HepG2 (cell line): Measurements from ENCODE around the gene PRDM12. TPM values are rescaled to one million over a fixed set of nuclear protein-coding genes. Genes with fewer than 3 reads are reported as not detected.
A peak's percentile ranks its signal among the peaks of the same experiment; 100 is the strongest.

Experiments used
- FOSL2 ChIP-seq: sonication (generic); formaldehyde crosslinking; IDR thresholded peaks from 2 replicates; pipeline ENCODE4 v1.4.0; 2020; ENCODE audit warnings: missing genetic modification reagents
- HES4 ChIP-seq: sonication (generic); formaldehyde crosslinking; IDR thresholded peaks from 2 replicates; pipeline ENCODE4 v1.9.0; 2021; ENCODE audit warnings: mild to moderate bottlenecking, missing genetic modification reagents, borderline replicate concordance
- HOXA3 ChIP-seq: sonication (generic); formaldehyde crosslinking; IDR thresholded peaks from 2 replicates; pipeline ENCODE4 v1.5.0; 2020; ENCODE audit warnings: missing genetic modification reagents
- MAFG ChIP-seq: sonication (generic); formaldehyde crosslinking; IDR thresholded peaks from 2 replicates; pipeline ENCODE4 v1.5.1; 2020; ENCODE audit warnings: mild to moderate bottlenecking, missing genetic modification reagents
- MIER3 ChIP-seq: IDR thresholded peaks from 2 replicates; pipeline ENCODE4 v1.6.1; 2016; ENCODE audit warnings: missing compliant biosample characterization, borderline replicate concordance
- NR2F6 ChIP-seq, 2 experiments: IDR thresholded peaks; 2 replicates each; pipeline ENCODE4 v1.6.1; 2016; ENCODE audit warnings: antibody characterized with exemption in 1 of 2, mild to moderate bottlenecking in 1 of 2
- NRL ChIP-seq: sonication (generic); formaldehyde crosslinking; IDR thresholded peaks from 2 replicates; pipeline ENCODE4 v1.5.0; 2020; ENCODE audit warnings: missing genetic modification reagents, mild to moderate bottlenecking, moderate library complexity, borderline replicate concordance
- POLR2AphosphoS5 ChIP-seq: IDR thresholded peaks from 2 replicates; pipeline ENCODE4 v1.6.1; 2012; ENCODE audit warnings: low read depth, low read length
- REXO4 ChIP-seq: sonication (generic); formaldehyde crosslinking; IDR thresholded peaks from 2 replicates; pipeline ENCODE4 v1.8.0; 2022; ENCODE audit warnings: missing genetic modification reagents, mild to moderate bottlenecking, borderline replicate concordance
- SP1 ChIP-seq, 2 experiments: fragments of 450-650 bp in 1 of 2; sonication (generic) in 1 of 2; formaldehyde crosslinking in 1 of 2; IDR thresholded peaks; 2 replicates each; pipeline versions ENCODE4 v1.4.0 to v1.6.1; 2016 to 2020; ENCODE audit warnings: missing genetic modification reagents in 1 of 2
- TBP ChIP-seq: sonication (generic); formaldehyde crosslinking; IDR thresholded peaks from 2 replicates; pipeline ENCODE4 v1.5.0; 2020; ENCODE audit warnings: missing genetic modification reagents
- ZNF143 ChIP-seq: sonication (generic); formaldehyde crosslinking; IDR thresholded peaks from 2 replicates; pipeline ENCODE4 v1.4.0; 2020; ENCODE audit warnings: missing genetic modification reagents
- ZNF337 ChIP-seq: sonication (generic); formaldehyde crosslinking; IDR thresholded peaks from 2 replicates; pipeline ENCODE4 v1.5.1; 2020; ENCODE audit warnings: missing genetic modification reagents, low read depth, mild to moderate bottlenecking, borderline replicate concordance
- ZNF552 ChIP-seq: sonication (generic); formaldehyde crosslinking; IDR thresholded peaks from 2 replicates; pipeline ENCODE4 v1.9.0; 2022; ENCODE audit warnings: missing genetic modification reagents, mild to moderate bottlenecking, borderline replicate concordance
- ZNF567 ChIP-seq: sonication (generic); formaldehyde crosslinking; IDR thresholded peaks from 2 replicates; pipeline ENCODE4 v1.8.1; 2023; ENCODE audit warnings: mild to moderate bottlenecking, missing genetic modification reagents, borderline replicate concordance
- ZNF607 ChIP-seq: sonication (generic); formaldehyde crosslinking; IDR thresholded peaks from 2 replicates; pipeline ENCODE4 v1.5.1; 2020; ENCODE audit warnings: missing genetic modification reagents, mild to moderate bottlenecking, borderline replicate concordance
- ZNF761 ChIP-seq: sonication (generic); formaldehyde crosslinking; conservative IDR thresholded peaks from 2 replicates; pipeline ENCODE4 v1.4.0; 2020; ENCODE audit warnings: mild to moderate bottlenecking, missing genetic modification reagents
- ZNF777 ChIP-seq: sonication (generic); formaldehyde crosslinking; IDR thresholded peaks from 2 replicates; pipeline ENCODE4 v1.4.0; 2020; ENCODE audit warnings: missing genetic modification reagents
- ZNF891 ChIP-seq: sonication (generic); formaldehyde crosslinking; IDR thresholded peaks from 2 replicates; pipeline ENCODE4 v1.5.0; 2020; ENCODE audit warnings: mild to moderate bottlenecking, missing genetic modification reagents
- ZSCAN25 ChIP-seq: sonication (generic); formaldehyde crosslinking; IDR thresholded peaks from 2 replicates; pipeline ENCODE4 v1.8.0; 2022; ENCODE audit warnings: mild to moderate bottlenecking, missing genetic modification reagents
- polyA plus RNA-seq, 8 experiments: library from polyadenylated mRNA; depleted of rRNA in 3 of 8; stranded (reverse) in 7 of 8; unstranded in 1 of 8; fragments of >200 nt; fragmentation: Illumina TruSeq in 4 of 8; extraction: Trizol in 4 of 8; gene quantifications; 2 replicates each; pipeline versions ENCODE4 v1.2.1 to v1.2.3, GENCODE V29; 2011 to 2016; ENCODE audit warnings: low read depth in 4 of 8, missing spikeins in 1 of 8, mixed read lengths in 1 of 8; ENCODE audit not compliant: insufficient read depth in 1 of 8
- total RNA-seq, 5 experiments: library from RNA; depleted of rRNA; stranded (reverse); fragments of >200 nt; fragmentation: Illumina TruSeq; extraction: Trizol; gene quantifications; 2 replicates each; pipeline ENCODE4 v1.2.3, GENCODE V29; 2016; ENCODE audit warnings: low read depth in 1 of 5
- TF ChIP-seq, protein P1 (sequence below): sonication (generic); formaldehyde crosslinking; IDR thresholded peaks from 2 replicates; pipeline ENCODE4 v1.5.0; 2020; ENCODE audit warnings: mild to moderate bottlenecking, missing genetic modification reagents, borderline replicate concordance
- TF ChIP-seq, protein P2 (sequence below): sonication (generic); formaldehyde crosslinking; IDR thresholded peaks from 2 replicates; pipeline ENCODE4 v1.5.1; 2020; ENCODE audit warnings: missing genetic modification reagents, mild to moderate bottlenecking, borderline replicate concordance
- TF ChIP-seq, protein P3 (sequence below): sonication (generic); formaldehyde crosslinking; IDR thresholded peaks from 2 replicates; pipeline ENCODE4 v1.8.1; 2023; ENCODE audit warnings: mild to moderate bottlenecking, moderate library complexity, missing genetic modification reagents

The PRDM12 gene
- total and polyA plus RNA-seq, 2 of the 13 experiments (the other 11 are each of a cell fraction or from before 2014, with no cell fraction given): 0.04 to 0.07 TPM

DNA sequence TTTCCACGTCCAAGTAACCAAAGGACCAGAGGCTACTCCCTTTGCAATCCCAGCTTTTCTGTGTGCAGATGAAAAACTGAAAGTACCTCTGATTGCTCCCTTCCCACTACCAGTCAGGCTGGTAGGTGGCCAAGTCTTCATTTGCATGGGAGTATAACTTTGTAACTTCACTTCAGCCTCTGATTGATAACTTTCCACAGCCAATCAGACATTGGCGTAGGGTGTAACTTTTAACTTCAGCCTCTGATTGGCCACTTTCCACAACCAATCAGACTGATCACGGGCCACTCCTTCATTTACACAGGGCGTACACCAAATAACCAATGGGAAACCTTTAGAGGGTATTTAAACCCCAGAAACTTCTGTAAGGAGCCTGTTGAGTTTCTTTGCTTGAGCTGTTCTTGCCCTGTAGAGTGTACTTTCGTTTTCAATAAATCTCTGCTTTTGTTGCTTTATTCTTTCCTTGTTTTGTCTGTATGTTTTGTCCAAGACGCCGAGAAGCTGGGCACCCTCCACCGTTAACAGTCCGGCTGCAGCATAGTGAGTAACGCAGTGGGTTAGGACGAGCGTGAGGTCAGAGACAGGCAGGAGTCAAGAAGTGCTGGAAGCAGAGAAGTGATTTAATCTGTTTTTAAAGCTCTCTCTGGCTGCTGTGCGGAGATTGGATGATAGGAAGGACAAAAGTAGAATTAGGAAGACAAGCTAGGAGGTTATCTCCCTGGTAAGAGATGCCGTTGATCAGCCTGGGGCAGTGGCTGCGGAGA lies 25.7 kb downstream of the PRDM12 start (continued):
- TF ChIP-seq POLR2AphosphoS5 (peak; percentile 91), ZNF607 (CRISPR knock-in tag) (no peak), ZNF761 (CRISPR knock-in tag) (no peak), ZNF143 (CRISPR knock-in tag) (no peak), HES4 (CRISPR knock-in tag) (no peak), SP1 (IDR thresholded peaks at IDR 0.05) (no peak), SP1 (CRISPR knock-in tag; IDR thresholded peaks at IDR 0.05) (no peak), REXO4 (CRISPR knock-in tag) (no peak), MIER3 (CRISPR knock-in tag) (no peak), ZNF337 (no peak), HOXA3 (CRISPR knock-in tag) (0 out of 2 replicates have a peak, but pooled peaks have one; percentile 32), ZNF891 (no peak), ZNF777 (CRISPR knock-in tag) (no peak), FOSL2 (CRISPR knock-in tag) (0 out of 2 replicates have a peak, but pooled peaks have one; percentile 20), ZNF552 (no peak), TBP (CRISPR knock-in tag) (no peak), NR2F6 (IDR thresholded peaks at IDR 0.05) (no peak), NR2F6 (CRISPR knock-in tag; IDR thresholded peaks at IDR 0.05) (no peak), NRL (no peak), ZNF567 (no peak), ZSCAN25 (CRISPR knock-in tag) (no peak), MAFG (CRISPR knock-in tag) (no peak)
- TF ChIP-seq, protein P1, sequence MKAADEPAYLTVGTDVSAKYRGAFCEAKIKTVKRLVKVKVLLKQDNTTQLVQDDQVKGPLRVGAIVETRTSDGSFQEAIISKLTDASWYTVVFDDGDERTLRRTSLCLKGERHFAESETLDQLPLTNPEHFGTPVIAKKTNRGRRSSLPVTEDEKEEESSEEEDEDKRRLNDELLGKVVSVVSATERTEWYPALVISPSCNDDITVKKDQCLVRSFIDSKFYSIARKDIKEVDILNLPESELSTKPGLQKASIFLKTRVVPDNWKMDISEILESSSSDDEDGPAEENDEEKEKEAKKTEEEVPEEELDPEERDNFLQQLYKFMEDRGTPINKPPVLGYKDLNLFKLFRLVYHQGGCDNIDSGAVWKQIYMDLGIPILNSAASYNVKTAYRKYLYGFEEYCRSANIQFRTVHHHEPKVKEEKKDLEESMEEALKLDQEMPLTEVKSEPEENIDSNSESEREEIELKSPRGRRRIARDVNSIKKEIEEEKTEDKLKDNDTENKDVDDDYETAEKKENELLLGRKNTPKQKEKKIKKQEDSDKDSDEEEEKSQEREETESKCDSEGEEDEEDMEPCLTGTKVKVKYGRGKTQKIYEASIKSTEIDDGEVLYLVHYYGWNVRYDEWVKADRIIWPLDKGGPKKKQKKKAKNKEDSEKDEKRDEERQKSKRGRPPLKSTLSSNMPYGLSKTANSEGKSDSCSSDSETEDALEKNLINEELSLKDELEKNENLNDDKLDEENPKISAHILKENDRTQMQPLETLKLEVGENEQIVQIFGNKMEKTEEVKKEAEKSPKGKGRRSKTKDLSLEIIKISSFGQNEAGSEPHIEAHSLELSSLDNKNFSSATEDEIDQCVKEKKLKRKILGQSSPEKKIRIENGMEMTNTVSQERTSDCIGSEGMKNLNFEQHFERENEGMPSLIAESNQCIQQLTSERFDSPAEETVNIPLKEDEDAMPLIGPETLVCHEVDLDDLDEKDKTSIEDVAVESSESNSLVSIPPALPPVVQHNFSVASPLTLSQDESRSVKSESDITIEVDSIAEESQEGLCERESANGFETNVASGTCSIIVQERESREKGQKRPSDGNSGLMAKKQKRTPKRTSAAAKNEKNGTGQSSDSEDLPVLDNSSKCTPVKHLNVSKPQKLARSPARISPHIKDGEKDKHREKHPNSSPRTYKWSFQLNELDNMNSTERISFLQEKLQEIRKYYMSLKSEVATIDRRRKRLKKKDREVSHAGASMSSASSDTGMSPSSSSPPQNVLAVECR (CRISPR knock-in tag): no peak; the same call in 1 of the 2 replicates
- TF ChIP-seq, protein P2, sequence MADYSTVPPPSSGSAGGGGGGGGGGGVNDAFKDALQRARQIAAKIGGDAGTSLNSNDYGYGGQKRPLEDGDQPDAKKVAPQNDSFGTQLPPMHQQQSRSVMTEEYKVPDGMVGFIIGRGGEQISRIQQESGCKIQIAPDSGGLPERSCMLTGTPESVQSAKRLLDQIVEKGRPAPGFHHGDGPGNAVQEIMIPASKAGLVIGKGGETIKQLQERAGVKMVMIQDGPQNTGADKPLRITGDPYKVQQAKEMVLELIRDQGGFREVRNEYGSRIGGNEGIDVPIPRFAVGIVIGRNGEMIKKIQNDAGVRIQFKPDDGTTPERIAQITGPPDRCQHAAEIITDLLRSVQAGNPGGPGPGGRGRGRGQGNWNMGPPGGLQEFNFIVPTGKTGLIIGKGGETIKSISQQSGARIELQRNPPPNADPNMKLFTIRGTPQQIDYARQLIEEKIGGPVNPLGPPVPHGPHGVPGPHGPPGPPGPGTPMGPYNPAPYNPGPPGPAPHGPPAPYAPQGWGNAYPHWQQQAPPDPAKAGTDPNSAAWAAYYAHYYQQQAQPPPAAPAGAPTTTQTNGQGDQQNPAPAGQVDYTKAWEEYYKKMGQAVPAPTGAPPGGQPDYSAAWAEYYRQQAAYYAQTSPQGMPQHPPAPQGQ (CRISPR knock-in tag): no peak
- TF ChIP-seq, protein P3, sequence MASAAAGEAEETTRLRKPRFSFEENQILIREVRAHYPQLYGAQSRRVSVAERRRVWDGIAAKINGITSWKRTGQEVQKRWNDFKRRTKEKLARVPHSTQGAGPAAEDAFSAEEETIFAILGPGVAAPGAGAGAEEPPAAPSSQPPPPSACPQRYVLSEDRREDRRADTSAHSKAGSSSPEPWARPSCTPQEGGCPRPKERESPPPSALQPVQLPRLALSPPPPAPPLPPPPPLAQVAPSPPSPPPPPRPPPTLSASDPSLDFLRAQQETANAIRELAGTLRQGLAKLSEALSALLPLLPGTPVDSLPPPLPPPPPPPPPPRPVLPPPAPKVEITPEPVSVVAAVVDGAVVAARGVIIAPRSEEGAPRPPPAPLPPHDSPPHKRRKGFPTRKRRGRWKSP (CRISPR knock-in tag): no peak; the same call in 1 of the 2 replicates
